GM19324 (cell line): Measurements from ENCODE around the gene FATE1.

Experiments
- ATAC-seq: cut with Tn5 transposase; IDR thresholded peaks from one replicate; pipeline ENCODE4 v1.9.1; 2021; ENCODE audit warnings: mild to moderate bottlenecking, moderate library complexity; ENCODE audit not compliant: unreplicated experiment, low FRiP score

Gene FATE1

DNA sequence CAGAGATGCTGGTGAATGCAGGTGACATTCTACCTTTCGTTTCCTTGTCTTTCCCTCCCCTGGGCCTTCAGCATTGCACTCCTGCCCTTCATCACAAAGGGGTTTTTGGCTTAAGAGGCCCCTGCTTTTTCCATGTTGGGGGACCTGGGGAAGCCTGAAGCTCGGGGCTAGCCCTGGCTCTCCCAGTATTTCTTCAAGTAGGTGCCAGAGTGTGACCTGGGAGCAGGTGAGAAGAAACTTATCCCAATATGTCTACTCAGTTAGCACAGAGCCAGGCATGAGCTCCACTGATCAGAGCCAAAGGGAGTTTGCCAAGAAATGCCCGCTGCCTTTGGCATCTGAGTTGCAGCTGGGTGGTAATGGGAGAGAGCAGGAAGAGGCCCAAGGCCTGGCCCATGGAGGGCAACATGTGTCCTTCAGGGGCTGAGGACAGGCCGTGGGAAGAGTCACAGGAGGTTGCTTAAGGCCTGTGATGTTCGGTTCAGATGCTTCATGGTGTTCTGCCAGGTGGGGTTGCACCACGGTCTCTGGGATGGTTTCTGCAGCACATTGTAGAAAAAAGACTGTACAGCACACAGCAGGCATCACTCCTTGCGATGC is 13.0 kb upstream of the FATE1 start:
- no peak for ATAC-seq

DNA sequence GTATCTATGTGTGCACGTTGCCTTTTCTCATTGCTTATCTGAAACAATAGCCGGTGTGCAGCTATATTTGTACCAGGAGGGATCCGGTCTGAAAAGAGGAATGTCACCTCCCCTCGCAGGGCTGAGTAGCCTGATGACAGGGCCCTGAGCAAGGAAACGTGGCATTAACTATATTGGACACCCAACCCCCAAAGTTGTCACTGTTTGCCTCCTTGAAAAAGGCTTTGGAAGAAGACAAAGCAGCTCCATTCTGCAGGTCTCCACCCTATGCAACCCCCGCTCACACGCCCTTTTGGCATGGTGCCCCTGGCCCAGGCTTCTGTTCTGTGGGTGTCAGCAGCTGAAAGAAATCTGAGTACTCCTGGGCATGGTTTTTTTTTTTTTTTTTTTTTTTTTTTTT is 12.3 kb upstream of the FATE1 start:
- no peak for ATAC-seq

DNA sequence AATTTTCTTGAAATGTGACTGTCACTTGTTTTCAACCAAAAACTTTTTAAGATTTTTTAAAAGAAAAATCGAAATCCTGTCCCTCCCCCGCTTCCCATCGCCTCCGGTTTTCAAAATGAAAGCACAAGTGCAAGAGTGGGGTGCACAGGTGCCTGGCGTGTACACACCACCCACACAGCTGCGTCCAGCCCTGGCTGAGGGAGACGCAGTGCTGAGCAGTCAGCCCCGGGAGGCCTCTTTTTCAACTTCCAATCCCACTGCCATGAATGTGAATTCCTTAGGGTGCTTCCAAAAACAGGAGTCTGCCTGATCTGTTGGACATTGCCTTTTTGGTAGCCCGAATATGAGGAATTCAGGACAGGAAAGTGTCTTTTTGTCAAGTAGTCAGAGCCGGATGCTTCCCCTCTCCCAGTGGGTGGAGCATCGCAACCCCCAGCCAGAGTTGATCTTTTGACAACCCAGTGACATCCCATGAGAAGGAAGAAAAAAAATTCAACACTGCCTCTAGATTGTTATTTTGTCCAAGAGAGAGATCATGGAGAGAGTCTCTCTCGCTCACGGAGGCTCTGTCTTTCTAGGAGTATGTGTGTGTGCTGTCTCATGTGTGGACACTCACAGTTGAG is 11.7 kb upstream of the FATE1 start:
- ATAC-seq = no peak

DNA sequence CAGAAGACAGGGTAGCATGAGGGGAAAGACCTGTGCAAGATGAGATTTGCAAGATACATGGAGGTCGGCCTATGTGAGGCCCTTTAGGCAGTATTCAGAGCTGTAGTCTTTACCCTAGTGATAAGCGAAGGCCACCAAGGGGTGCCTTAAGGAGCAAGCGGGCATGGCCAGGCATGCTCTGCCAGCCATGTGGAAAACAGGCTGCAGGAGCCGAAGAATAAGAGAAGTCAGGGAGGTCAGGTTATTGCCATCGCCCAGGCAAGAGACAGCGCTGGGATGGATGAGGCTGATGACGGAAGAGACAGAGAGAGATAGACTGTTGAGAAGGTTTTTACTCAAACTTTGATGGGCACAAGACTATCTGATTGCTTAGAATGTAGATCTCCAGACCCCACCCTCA is 7.0 kb upstream of the FATE1 start:
- ATAC-seq = no peak

DNA sequence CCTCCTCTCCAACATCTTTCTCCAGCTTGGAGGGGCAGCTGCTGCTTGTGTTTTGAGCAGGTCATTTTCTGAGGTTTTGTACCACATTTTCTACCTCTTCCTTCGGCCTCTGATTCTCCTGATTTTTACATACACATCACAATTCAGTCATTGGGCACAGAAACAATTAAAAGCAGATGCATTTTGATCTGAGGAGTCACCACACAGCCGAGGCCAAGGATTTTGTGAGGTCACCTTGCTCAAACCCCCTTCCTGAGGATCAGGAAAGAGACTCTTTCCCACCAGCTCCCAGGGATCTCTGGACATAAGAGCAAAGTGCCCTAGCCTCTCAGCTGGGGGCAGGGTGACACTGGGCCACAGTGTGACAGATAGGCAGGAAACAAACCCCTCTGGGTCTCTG is 5.4 kb upstream of the FATE1 start:
- ATAC-seq = no peak

DNA sequence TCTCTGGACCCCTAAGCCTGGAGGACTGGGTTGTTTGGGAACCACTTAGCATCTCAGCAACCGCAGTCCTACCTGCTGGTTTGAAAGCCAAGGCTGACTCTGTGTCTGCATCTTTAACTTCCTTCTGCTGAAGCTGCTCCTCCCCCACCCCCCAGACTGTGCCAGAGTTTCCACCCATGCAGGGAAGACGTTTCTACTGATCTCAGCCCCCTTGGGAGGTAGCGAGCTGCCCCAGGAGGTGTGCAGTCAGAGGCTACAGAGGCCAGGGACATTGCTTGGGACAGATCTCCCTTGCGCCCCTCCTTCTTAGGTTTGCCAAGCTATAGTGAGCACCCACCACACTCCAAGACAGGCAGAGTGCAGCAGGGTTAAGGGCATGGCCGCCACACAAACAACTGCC is 4.7 kb upstream of the FATE1 start:
- ATAC-seq = no peak

DNA sequence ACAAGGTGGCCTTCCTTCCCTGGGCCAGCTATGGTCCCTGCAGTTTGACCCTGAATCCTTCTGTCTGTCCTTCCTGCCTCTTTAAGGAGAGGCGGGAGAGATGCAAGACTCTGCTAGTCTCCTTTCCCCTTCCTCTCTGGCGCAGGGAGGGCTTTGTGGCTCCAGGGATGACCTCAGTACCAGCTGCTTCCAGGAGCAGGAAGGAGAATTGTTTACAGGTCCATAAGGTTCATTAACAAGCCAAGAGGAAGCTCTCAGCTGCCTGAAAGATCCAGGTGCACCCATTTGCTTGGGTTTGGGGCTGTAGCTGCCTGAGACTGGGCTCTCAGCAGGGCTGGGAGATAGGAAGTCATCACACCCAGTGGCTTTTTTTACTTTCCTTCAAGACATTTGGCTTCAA is 4.0 kb upstream of the FATE1 start:
- ATAC-seq = no peak

DNA sequence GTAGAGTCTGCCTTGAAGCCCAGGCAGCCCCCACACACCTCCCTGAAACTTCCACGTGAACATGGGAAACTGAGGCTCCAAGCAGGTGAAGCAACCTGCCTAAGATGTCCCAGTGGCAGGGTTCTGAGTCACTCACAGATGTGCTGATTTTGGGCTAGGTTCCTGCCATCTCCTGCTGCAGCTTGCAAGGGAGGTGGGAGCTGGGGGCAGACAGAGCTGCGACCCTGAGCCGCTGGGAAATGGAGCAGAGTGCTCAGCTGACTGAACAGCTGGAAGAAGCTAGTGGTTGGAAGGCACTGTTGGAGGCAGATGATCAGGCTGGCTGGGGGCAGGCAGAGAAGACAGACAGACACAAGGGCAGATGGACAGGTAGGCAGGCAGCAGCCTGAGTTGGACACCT is 3.6 kb upstream of the FATE1 start:
- ATAC-seq = no peak

DNA sequence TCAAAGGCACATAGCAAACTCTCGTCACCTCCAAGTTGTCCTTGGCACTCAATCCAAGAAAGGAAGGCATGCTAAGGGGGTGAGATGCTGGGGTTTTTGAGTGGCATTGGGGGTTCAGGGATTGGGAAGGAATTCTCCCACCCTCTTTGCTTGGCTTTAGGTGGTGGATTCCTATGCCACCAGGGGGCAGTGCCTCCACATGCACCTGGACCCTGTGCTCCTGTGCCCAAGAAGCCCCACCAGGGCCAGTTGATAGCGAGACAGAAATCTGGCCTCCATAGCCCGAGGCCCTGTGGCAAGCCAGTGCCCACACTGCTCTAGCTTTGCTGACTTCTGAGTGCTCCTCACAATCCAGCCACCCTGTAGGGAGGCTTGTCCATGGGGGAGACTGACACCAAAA is 2.0 kb upstream of the FATE1 start:
- no peak for ATAC-seq

DNA sequence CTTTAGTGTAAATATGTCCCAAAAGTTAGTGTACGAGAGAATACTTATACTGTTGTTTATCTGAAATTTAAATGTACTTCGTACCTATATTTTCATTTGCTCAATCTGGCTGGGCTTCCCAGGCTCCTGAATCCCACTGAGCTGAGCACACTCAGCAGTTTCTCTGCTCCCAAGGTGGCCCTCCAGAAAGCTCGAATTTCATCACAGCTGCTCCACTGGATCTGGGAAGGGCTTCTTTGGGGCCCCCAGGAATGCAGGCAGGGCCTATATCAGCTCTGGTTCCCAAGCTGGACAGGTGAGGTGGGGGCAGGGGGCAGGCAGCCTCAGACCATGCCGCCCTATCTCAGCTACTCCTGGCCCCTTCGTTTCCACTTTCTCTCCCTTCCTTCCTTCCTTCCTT is 1.5 kb upstream of the FATE1 start:
- no peak for ATAC-seq

DNA sequence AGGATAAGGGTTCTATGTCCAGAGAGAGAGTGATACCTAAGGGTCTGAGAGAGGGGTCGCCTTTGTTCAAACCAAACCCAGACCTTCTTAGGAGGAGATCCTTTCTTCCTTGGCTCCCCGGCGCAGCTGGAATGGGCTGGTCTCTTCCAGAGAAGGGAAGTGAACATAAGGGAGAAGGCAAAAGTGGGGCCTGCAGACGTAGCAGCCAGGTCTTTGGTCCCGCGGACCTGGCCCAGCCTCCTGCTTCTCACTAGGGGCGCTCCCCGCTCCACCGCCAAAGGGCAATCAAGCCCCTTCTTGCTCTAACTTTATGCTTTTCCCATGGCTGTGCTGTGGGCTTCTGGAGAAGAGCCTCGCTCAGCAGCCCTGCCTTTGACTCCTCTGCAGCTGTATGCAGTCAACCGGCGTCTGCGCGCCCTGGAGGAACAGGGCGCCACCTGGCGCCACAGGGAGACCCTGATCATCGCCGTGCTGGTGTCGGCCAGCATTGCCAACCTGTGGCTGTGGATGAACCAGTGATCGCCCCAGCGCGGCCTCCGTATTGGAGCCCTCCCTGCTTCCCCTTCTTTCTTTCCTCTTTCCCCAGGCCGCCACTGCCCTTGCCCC is 6.5 kb downstream of the FATE1 start:
- ATAC-seq = no peak

DNA sequence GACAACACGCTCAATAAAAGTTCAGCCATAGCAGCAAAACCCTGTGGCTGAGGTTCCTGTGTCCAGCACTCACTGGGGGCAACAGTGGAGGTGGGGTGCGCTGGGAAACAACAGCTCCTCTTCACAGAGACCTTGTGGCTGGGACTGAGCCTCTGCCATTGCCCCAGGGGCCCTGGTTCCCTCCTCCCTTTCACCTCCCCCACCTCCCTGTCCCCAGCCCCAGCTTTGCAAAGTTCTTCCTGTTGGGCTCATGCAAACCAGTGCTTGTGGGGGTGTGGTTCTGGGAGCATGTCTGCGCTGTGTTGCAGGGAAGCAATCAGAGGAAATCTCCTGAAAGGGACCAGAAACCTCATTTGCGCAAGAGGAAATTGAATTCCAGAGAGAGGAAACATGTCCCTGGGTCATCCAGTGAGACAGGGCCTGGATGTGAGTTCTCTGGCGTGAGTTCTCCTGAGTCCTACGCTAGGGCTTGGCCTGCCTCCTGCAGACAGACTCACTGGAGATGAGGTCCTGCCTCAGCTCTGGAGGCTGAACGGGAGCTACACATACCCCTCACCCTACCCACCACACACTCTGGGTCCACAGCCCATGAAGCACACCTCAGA is 7.4 kb downstream of the FATE1 start:
- no peak for ATAC-seq

DNA sequence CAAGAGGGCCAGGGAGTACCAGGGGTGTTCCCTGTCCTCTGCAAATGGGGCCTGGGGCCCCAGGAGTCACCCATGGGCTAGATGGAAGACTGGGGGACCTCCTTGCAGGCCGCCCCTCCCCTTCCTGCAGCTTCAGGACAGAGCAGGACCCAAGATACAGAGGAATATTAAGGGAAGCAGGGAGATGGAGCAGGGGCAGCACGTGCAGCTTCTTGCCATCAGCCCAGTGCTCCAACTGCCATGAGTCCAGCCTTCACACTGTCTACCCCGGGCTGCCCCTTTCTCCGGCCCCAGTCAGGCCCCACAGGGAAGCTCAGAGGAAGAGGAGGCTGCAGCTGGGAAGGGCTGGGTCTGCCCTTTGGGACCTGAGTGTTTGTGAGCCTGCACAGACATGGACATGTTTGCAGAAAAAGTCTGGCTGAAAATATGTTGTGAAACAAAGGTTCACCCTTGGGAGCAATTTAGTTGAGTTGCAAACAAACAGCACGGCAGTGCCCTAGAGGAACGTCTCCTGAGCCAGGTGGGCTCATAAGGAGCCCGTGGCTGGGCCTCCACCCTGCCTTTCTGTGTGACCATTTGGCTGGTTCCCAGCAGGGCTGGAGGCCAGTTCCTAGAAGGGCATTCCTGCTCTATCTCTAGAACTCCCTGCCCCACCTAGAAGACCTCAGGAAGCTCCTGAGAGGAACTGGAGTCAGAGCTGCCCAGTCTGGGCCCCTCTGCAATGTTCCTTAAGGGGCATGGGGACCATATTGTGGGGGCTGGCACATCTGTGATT is 8.9 kb downstream of the FATE1 start:
- no peak for ATAC-seq

DNA sequence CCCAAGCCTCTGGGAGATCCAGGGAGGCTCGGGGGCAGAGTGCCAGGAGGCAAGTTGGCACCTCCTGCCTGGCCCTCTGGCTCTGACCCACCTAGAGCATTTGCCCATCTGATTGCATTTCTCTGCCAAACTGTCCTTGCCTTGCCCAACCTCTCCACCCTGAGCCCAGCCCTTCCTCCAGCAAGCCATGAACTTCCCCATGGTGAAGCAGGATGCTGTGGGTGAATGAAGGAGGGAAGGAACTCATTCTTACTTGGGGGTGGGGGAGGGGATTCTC is 9.4 kb downstream of the FATE1 start:
- no peak for ATAC-seq

DNA sequence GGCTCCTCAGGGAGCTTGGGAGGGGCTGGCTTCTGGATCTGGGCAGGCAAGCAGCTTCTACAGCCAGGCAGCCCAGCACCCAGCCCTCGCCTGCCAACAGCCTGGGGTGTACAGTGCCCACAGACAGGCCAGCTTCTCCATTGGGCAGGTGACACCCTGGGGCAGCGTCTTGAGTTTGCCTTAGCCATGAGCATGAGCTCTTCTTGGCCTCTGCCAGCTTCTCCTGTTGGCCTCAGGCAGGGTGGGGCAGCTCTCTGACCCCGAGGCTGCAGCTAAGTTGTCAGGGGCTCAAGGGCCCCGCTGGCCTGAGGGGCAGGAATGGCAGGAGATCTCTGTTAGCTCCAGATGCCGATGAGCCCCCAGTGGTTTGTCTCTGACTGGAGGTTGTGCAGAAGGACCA is 10.9 kb downstream of the FATE1 start:
- ATAC-seq = no peak

DNA sequence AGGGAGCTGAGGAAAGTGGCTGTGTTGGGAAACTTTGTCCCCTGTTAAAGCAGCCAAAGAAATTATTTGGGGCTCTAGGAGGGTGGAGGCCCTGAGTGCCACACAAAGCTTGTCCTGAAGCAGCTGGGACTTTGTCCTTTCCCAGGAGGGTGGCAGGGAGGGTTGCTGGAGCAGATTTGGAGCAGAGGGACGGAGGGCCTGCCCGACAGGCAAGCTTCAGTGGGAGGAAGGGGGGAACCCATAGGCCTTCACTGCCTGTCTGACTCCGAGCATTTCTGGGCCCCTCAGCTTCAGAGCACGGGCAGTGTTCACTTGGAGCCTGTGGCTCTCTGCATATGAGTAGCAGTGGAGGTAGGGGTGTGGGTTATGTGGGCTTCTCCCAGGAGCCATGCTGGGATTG is 11.5 kb downstream of the FATE1 start:
- no peak for ATAC-seq

DNA sequence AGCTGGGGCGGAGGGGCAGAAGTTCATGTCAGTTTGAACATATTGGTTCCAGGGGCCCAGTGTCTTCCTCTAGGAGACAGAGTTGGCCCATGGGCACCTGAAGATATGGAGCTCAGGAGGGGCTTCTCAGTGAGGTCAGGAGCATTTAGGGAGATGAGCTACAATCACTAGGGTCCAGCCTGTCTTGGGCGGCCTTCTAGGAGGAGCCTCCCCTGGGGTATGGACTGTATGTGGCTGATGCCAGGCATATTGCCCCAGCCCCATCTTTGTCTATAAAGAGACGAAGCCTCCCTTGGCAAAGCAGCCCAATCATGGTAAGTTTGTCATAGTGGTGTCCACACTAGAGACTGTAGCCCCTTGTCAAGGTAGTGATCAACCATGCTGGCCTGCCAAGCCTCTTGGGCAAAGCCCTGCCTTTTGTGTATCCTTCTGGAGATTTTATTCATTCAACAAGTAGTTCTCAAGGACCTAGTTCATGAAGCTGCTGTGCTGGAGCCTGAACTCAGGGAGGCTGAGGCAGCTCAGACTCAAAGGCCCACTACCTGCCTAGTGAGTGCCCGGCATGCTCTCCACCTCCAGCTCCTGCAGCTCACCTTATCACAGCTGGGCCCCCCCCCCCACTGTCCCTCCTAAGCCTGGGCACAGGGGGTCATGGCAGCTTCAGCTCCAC is 13.4 kb downstream of the FATE1 start:
- no peak for ATAC-seq

DNA sequence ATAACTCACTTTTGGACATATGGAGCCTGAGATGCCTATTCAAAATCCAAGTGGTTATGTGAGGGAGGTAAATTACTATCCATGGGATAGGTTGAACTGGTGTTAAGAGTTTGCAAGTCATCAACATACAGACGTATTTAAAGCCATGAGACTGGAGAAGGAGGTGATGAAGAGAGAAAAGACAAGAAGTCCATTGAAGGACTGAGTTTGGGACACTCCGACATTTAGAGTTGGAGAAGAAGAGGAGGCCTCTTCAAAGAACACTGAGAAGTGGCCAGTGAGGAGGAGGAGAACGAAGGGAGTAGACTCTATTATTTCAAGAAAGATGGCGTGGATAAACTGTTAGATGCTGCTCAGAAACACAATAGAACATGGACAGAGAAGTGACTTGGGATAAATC is 18.6 kb downstream of the FATE1 start, which contains the start of gene CNGA2:
TSS of gene CNGA2 (plus strand) at position 301 of the 400 bp plus-strand sequence. CDS start 3,738 bp downstream, outside the sequence.
- ATAC-seq = no peak

DNA sequence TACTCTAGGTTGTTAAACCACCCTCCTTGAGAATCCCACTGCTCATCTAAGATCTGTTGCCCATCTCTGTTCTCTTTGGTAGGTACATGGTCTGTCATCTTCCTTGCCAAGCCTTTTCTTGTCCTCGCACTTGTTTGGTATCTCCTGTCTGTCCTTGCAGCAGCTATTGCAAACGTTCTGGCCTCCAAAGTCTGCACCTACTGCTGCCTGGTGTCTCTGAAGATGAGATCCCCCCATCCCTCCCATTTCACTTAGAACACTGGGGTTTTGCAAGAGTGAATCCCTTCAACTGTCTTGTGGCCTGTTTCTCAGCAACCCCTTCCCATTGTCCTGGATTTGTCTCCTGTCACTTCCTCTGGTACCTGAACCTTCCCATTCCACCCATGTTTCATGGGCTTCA is 19.4 kb downstream of the FATE1 start:
- ATAC-seq = no peak

DNA sequence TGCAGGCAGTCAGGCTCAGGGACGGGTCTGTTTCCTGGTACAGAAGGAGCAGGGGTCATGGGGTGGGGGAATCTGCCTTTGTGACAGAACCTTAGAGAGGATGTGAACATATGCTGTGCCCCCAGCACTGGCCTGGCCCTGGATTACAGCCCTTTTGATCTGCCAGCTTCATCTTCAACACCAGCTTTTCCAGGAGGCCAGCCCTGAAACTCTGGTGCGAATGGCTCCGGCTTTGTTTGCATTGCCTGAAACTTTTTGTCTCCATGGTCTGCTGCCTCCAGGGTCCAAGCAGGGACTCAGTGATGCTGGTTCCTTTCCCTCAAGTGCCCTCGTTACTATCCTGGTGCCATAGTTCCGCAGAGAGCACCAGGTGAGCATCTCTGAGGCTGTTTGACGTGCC is 20.9 kb downstream of the FATE1 start:
- no peak for ATAC-seq

DNA sequence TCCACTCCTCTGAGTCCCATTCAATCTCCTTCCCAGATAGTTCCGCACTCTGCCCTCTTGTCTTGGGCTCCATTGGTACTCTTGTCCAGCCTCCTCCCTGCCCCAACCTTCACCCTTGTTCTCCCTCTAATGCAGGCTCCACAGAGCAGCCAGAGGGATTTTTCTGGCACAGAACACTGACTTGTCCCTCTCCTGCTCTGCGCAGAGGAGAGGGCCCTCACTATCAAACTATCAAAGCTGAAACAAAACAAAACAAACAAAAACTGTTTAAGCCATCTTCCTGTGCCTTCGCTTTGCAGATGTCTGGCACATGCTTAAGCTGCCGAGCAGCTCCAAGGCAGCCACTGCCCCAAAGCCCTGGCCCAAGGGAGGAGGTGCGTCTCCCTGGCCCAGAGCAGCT is 21.7 kb downstream of the FATE1 start:
- ATAC-seq = no peak
